GM21529 (cell line): ENCODE results near the gene DYRK1A.

Experiments used
- ATAC-seq: cut with Tn5 transposase; IDR thresholded peaks from one replicate; pipeline ENCODE4 v1.9.1; 2021; ENCODE audit not compliant: unreplicated experiment

DYRK1A gene

GRCh38 chr21:37365517-37366481, 774 bp upstream of the DYRK1A start:
- peak; percentile 26 for ATAC-seq

- no peak for ATAC-seq
These were observed 746 bp downstream of the DYRK1A start for GRCh38 chr21:37367336-37367702.

DNA sequence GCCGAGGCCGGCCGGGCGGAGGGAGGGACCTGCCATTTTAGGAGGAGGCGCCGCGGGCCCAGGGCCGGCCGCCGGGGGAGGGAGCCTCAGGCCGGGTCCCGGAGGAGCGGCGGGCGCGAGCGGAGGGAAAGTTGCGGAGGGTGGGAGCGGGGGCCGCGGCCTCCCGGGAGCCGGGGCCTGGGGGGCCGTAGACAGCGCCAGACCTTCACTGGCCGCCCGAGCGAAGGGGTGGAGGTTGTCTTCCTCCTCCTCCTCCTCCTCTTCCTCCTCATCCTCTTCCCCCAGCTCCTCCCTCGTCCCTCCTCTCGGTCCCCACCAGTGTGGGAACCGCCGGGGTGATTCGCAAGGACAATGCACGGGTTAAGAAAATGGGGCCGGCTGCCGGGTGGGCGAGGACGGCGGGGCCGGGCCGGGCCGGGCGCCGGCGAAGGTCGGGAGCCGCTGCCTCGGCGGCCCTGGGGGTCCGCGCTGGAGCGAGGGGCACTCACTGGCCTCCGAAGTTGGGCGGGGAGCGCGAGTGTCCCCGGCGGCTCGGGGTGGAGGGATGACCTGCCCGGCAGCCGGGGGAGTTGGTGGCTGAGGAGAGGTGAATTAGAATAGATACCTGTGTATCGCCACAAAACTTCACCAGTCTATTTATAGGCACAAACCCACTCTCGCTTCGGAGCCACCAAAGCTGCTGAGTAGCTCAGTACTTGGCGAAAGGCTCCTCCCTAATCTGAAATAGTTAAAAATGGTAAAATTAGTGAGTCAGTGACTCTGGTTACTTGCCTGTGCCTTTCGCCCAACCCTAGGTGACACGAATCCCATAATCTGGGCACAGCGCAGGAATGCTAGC, 1.3 kb downstream of the DYRK1A start:
- ATAC-seq = peak; percentile 20

GRCh38 chr21:37368541-37369279, 2.1 kb downstream of the DYRK1A start:
- ATAC-seq = no peak

GRCh38 chr21:37369307-37369854, 2.8 kb downstream of the DYRK1A start:
- ATAC-seq = no peak

- ATAC-seq = peak; percentile 22
These were observed 3.8 kb downstream of the DYRK1A start for GRCh38 chr21:37370152-37371040.

- ATAC-seq = no peak
These were observed 4.4 kb downstream of the DYRK1A start for GRCh38 chr21:37371041-37371397.

GRCh38 chr21:37372127-37372731, 5.7 kb downstream of the DYRK1A start:
- no peak for ATAC-seq

- ATAC-seq = no peak
These were observed 6.4 kb downstream of the DYRK1A start for GRCh38 chr21:37372951-37373350.

GRCh38 chr21:37373539-37373938, 7.0 kb downstream of the DYRK1A start:
- no peak for ATAC-seq

DNA sequence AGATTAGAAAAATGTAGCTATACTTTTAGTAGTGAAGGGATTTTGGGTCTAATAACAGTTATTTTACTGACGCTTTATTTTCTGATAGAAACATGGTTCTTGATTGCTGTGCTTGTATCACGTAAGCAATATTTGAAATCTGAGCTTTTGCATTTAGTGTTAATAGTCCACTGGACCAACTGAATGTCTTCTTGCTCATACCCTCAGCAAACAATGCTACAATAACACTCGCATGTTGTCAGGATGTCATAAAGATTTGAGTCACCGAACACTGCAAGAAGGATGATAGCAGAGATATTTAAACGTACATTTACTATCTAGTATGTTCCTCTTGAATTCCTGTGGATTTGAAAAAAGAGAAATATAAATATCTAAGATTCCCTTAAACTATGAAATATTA, 7.5 kb downstream of the DYRK1A start:
- no peak for ATAC-seq

GRCh38 chr21:37375866-37376574, 9.4 kb downstream of the DYRK1A start:
- ATAC-seq = no peak

- ATAC-seq = no peak
These were observed 12.1 kb downstream of the DYRK1A start for GRCh38 chr21:37378700-37379139.

DNA sequence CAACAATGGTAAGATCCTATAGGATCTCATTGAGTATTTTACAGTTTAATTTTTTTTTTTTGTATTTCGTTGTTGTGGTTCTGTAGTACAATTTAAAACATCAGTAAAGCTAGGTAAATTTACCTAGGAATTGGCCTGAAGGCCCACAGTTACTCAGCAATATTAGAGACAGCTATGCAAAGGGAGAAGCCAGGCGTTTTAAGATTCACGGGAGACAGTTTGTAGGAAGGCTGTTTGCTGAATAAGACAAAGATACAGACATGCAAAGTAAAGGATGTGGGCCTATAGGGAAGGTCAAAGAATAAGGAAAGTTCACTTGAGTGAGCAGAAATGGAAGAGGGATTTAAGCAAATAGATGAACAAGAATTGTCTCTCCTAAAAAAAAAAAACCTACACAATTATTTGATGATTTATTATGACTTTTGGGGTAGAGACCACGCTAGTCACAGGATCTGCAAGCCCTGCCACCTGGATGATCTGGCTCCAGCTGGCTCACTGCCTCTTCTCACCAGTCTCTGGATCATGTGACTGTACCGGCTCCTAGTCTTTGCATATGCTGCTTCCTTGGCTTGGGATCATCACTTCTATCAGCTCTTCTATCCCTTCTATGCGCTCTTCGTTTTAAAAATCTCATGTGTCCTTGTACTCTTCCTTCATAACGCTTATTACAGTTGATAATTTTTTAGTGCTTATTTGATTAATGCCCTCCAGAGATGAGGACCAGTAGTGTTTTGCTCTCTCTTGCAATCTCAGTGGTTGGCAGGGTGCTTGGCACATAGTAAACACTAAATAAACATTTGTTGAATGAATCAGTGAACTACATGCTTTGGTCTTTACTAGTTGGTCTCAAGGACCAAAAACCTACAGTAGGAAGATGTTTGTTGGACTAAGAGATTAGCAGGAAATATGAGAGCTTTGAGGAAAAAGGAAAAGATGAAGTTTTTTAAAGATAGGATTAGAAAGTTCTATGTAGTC, 14.1 kb downstream of the DYRK1A start:
- ATAC-seq = no peak

DNA sequence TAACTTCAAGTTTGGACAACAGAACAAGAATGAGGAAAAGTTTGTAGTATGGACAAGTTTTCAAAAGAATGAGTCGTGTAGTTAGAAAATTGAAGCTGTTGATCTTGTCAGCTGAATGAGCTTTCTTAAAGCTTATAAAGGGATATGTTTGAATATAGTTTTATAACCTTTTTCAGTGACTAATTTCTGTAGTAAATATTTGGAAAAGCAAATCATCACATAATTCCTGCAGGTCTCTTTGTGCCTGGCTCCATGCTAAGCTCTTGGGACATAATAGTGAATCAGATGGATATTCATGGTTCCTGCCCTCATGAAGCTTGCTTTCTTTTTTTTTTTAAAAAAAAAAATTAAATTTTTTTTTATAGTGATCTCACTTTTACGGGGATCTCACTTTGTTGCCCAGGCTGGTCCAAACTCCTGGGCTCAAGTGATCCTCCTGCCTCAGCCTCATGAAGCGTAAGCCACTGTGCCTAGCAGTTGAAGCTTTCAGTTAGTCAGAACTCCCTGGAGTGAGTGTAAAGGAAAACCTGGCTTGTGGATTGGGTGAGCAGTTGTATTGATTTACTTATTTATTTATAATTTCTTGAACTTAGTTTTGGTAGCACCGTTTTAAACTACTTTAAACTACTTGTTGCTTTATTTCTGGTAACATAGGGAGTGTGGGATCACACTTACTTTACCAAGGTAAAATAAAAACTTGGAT, 15.5 kb downstream of the DYRK1A start:
- no peak for ATAC-seq

DNA sequence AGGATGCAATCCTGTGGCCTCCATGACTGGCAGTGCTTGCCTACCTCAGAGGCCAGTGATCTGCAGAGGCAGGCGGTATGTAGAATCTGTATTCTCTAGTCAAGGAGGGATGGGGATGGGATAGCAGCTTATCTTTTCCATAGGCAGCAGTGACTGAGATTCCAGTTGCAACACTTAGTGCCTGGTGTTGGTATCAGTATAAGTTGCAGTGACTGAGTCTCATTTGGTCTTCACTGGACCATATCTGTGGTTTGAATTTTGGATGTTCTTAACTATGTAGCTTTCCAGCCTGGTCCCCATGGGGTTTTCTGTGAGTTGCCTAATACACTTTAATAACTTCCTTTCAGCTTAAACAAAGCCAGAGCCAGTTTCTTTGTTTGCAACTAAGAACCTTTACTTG, 16.5 kb downstream of the DYRK1A start:
- ATAC-seq = no peak

DNA sequence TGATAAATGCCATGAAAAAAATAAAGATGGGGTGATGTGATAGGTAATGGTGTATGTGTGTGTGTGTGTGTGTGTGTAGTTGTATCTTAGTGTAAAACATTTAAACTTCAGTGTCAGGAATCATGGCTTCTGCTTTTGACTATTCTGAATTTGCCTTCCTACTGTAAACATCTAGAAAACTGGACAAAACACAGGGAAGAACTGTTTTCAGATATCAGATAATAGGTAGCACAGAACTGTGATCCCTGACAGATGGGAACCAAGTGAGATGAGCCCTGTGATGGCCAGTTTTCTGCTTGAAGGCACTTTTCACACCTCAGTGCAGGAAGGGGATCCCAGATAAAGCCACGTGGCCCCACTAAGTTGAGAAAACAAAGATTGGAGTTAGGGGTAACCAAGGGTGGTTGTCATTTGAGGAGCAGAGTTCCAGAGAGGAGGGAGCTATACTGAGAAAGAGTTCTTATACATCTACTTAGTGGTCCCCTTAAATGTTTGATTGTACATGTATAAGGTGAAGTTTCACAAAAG, 17.3 kb downstream of the DYRK1A start:
- no peak for ATAC-seq
